Adrenal gland (tissue), 12 donors: Measurements from ENCODE around the gene TFCP2L1. TPM values are rescaled to one million over a fixed set of nuclear protein-coding genes. Genes with fewer than 3 reads are reported as not detected.

Experiments
- DNase-seq, 7 donors: peaks; one replicate each; pipeline ENCODE4 v3.0.0-alpha.2; 2019 to 2020
- H3K27ac ChIP-seq, 5 donors: fragments of 200-600 bp; sonication (generic) in 4 of 5; 1 replicate in 3 of 5; 2 replicates in 2 of 5; pipeline versions ENCODE4 v1.5.1 to v1.8.0; 2016 to 2020; ENCODE audit warnings: mild to moderate bottlenecking in 1 of 5
- H3K27me3 ChIP-seq: fragments of 200-600 bp; 2 replicates; pipeline ENCODE4 v1.8.0; 2021
- H3K36me3 ChIP-seq, 2 donors: fragments of 200-600 bp; replicated peaks in 1 of 2; 1 replicate in 1 of 2; 2 replicates in 1 of 2; pipeline versions ENCODE4 v1.5.1 to v1.8.0; 2018 to 2022
- H3K4me1 ChIP-seq, 2 donors: fragments of 200-600 bp; replicated peaks in 1 of 2; 1 replicate in 1 of 2; 2 replicates in 1 of 2; pipeline versions ENCODE4 v1.5.1 to v1.8.0; 2018 to 2021
- H3K4me3 ChIP-seq, 4 donors: fragments of 200-600 bp; sonication (generic) in 3 of 4; one replicate each; pipeline ENCODE4 v1.5.1; 2016 to 2018
- H3K9me3 ChIP-seq, 3 donors: fragments of 200-600 bp; sonication (generic) in 1 of 3; replicated peaks in 1 of 3; 1 replicate in 2 of 3; 2 replicates in 1 of 3; pipeline versions ENCODE4 v1.5.1 to v1.8.0; 2016 to 2021
- POLR2A ChIP-seq, 2 donors: fragments of 450-650 bp; IDR thresholded peaks; one replicate each; pipeline ENCODE4 v1.6.1; 2017; ENCODE audit warnings: antibody characterized with exemption in 2 of 2, mild to moderate bottlenecking in 2 of 2, moderate library complexity in 1 of 2
- WGBS, 4 donors: extraction: QIAGEN DNeasy Blood & Tissue Kit in 2 of 4; methylation state at CpG; one replicate each; pipeline versions ENCODE4 v1.1.5 to v1.1.7; 2013 to 2017; 5-methylcytosine and 5-hydroxymethylcytosine counted together
- intact Hi-C, 2 donors: fragments of 100-400 bp; cut with DNase I; formaldehyde crosslinking; loops; one replicate each; pipeline versions ENCODE4 v1.14.1 to v1.15.0; 2022 to 2023
- polyA plus RNA-seq, 3 donors: library from polyadenylated mRNA; stranded (reverse); fragments of 200-250 nt in 2 of 3; fragments of 350-450 nt in 1 of 3; fragmentation: Illumina TruSeq in 1 of 3; extraction: RNeasy Lipid Tissue Mini Kit (QIAGEN cat#74804) in 1 of 3; gene quantifications; one replicate each; pipeline ENCODE4 v1.2.3, GENCODE V29; 2013 to 2014
- total RNA-seq, 9 donors: library from RNA; depleted of rRNA in 4 of 9; stranded (reverse); fragments of >200 nt in 4 of 9; fragments of 120-200 nt in 1 of 9; fragmentation: NEBNext Ultra II Directional in 1 of 9; extraction: Animal tissue kit (Norgen Biotek cat#: 25700) in 1 of 9; gene quantifications; one replicate each; pipeline versions ENCODE4 v1.1.0 to v1.2.4, GENCODE V29; 2013 to 2023
- TF ChIP-seq, protein P1 (sequence below), 6 experiments: fragments of 450-650 bp in 4 of 6; fragments of 200-600 bp in 2 of 6; sonication (generic) in 1 of 6; IDR thresholded peaks; 1 replicate in 5 of 6; 2 replicates in 1 of 6; pipeline versions ENCODE4 v1.5.1 to v1.8.0; 2016 to 2021; ENCODE audit warnings: antibody characterized with exemption in 6 of 6, mild to moderate bottlenecking in 2 of 6, moderate library complexity in 1 of 6
- donor health status: healthy with polysubstance abuse.
- donor health status: Bipolar disorder and iron deficiency.
- donor health status: DM: yes; HTN: yes; CAD: no.
- donor health status: DM: no; HTN: no; CAD: no.
- donor health status: DM: no; HTN: no; CAD: no.
- donor health status: DM: yes; HTN: yes; CAD: no.

The TFCP2L1 gene
- total and polyA plus RNA-seq, 12 donors: 0.17 to 2.5 (median 0.87) TPM

DNA sequence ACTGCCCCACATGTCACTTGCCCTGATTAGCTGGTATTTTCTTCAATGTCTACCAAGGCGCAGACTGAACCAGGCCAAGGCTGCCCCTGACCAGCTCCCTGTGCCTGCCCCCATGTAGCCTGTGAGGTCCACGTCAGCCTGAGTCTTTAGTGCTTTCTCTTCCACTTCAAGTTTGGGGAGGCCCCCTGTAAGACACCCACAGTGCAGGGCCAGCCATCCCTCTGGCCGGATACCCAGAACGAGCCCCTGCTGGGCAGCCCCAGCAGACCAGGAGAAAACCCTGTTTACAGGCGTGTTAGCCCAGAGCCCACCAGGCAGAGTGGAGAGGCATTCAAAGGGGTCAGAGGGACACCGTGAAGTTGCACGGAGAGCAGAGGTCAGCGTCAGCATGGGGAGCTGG lies 92.4 kb downstream of the TFCP2L1 start:
- no peak overlapping the region for H3K27ac ChIP-seq
- intact Hi-C loops: no loop called here

DNA sequence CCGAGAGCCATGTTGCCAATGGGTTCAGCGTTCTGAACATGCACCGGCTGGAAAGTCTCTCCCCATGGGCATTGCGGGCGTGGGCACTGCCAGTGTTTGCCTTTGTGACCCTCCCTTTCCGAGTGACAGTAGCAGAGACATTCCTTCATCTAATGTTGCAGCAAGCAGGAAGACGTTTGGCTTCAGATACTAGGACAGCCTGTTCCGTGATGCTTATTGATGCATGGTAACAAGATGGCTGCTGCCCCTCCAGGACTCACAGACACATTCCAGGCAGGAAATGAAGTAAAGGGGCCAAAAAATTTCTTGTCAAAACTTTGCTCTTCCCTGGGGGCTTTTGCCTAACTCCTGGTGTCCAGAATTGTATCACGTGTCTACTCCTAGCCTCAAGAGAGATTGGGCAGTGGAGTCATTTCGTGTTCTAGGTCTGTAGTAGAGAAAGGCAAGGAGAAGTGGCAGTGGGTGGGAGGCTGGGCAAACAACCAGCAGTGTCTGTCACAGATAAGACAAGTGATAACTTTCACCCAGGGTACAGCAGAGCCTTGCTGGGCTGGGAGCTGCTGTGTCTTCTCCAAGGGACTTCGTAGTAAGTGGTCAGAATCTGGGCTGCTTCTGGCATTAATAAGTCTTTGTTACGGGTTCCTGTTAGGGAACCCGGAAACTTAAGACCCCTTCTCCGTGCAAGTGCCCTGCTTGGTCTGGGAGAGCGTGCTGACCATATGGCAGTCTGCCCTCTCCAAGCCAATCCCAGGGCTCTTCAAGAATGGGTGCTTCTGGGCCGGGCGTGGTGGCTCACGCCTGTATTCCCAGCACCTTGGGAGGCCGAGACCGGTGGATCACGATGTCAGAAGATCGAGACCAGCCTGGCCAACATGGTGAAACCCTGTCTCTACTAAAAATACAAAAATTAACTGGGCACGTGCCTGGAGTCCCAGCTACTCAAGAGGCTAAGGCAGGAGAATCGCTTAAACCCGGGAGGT lies 93.5 kb downstream of the TFCP2L1 start:
- Histone ChIP-seq H3K27ac (no peak overlapping the region), H3K4me1 (no peaks in the 10 kb centered on the region), H3K4me3 (no peak overlapping the region), H3K36me3 (no peaks in the 10 kb centered on the region), H3K27me3 (no peaks in the 10 kb centered on the region), H3K9me3 (no peaks in the 10 kb centered on the region)
- TF ChIP-seq, protein P1, sequence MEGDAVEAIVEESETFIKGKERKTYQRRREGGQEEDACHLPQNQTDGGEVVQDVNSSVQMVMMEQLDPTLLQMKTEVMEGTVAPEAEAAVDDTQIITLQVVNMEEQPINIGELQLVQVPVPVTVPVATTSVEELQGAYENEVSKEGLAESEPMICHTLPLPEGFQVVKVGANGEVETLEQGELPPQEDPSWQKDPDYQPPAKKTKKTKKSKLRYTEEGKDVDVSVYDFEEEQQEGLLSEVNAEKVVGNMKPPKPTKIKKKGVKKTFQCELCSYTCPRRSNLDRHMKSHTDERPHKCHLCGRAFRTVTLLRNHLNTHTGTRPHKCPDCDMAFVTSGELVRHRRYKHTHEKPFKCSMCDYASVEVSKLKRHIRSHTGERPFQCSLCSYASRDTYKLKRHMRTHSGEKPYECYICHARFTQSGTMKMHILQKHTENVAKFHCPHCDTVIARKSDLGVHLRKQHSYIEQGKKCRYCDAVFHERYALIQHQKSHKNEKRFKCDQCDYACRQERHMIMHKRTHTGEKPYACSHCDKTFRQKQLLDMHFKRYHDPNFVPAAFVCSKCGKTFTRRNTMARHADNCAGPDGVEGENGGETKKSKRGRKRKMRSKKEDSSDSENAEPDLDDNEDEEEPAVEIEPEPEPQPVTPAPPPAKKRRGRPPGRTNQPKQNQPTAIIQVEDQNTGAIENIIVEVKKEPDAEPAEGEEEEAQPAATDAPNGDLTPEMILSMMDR (IDR thresholded peaks at IDR 0.05): no peak
- no peak for TF ChIP-seq POLR2A (IDR thresholded peaks at IDR 0.05)
- intact Hi-C loops: no loop called here
- no peak for DNase-seq
- 82 to 88% (median 83%) methylated on average over 20 to 25 of the region's 25 CpGs for WGBS, 4 donors

More for the DNA sequence above, 92.4 kb downstream of the TFCP2L1 start:
- no peak for DNase-seq
- WGBS, 4 donors: 74 to 83% (median 78%) methylated on average over 5 to 8 of the region's 8 CpGs
- H3K36me3 ChIP-seq: no peaks in the 10 kb centered on the region
- peaks cover 2 to 6% of the 10 kb centered on the region in 2 donors for H3K4me1 ChIP-seq
- H3K9me3 ChIP-seq: no peaks in the 10 kb centered on the region
- H3K4me3 ChIP-seq: no peak overlapping the region
- TF ChIP-seq, protein P1 (IDR thresholded peaks at IDR 0.05): no peak
- no peak for TF ChIP-seq POLR2A (IDR thresholded peaks at IDR 0.05)
- no peaks in the 10 kb centered on the region for H3K27me3 ChIP-seq

DNA sequence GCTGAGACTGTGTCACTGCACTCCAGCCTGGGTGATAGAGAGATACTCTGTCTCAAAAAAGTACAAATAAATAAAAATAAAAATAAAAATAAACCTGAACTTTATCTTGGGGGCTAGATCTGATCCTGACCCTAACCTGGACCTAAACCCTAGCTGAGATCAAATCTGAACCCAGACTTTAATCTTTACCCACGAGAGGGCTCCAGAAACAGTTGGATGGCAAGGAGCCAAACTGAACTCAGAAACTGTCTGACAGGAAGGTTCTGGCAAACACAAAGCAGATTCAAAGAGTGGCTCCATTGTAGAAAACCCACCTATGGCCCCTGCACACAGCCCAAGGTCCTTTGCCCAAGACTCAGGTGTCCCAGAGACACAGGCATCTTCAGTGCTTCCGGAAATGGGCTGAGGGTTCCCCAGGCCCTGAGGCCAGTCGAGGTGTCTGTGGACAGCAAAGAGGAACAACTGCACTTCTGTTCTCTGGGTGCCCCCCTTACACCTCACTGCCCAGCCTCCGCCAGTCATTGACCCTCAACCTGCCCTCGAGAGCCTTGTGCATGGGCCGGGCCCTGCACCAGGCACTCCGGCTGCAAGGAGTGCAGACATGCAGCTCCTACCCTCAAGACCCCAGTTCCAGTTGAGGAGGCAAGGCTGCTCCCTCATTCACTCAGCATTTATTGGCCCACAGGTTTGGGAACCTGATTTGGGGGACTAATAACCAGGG lies 95.2 kb downstream of the TFCP2L1 start:
- Histone ChIP-seq H3K27ac (no peak overlapping the region), H3K4me3 (no peak overlapping the region), H3K27me3 (no peaks in the 10 kb centered on the region), H3K9me3 (no peaks in the 10 kb centered on the region), H3K4me1 (no peaks in the 10 kb centered on the region), H3K36me3 (no peaks in the 10 kb centered on the region)
- 63 to 72% (median 68%) methylated on average over 5 to 7 of the region's 7 CpGs for WGBS, 4 donors
- no peak for DNase-seq
- intact Hi-C loops: no loop called here
- TF ChIP-seq, protein P1 (IDR thresholded peaks at IDR 0.05): no peak
- TF ChIP-seq POLR2A (IDR thresholded peaks at IDR 0.05): no peak

DNA sequence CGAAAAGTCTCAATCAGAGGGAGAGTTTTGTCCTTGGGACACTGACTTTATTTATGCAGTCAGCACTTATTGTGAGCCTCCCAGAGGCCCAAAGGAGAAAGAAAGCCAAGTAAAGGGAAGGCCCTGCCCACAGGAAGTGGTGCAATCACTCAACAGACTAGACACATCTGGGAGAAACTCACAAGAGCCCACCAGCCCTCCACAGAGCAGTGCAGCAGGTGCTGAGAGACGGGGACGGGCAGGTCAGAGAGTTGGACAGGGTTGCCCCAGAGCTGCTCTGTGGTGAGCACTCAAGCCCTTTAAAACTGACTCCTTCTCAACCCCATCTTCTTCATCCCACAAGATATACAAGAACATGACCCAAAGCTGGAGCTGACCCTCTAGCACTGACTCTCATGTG lies 96.0 kb downstream of the TFCP2L1 start:
- Histone ChIP-seq H3K27ac (no peak overlapping the region), H3K27me3 (no peaks in the 10 kb centered on the region), H3K9me3 (no peaks in the 10 kb centered on the region), H3K4me3 (no peak overlapping the region), H3K36me3 (no peaks in the 10 kb centered on the region), H3K4me1 (no peaks in the 10 kb centered on the region)
- TF ChIP-seq, protein P1 (IDR thresholded peaks at IDR 0.05): no peak
- no peak for TF ChIP-seq POLR2A (IDR thresholded peaks at IDR 0.05)
- 66 to 81% (median 76%) methylated on average over 3 of the region's 3 CpGs for WGBS, 4 donors
- peak in 1 of 7 donors; percentile 56 for DNase-seq
- intact Hi-C loops: no loop called here
